Medulla oblongata (tissue), 1 donor: ENCODE results near the gene PF4V1.
"Not testable (repeated sequence)": the region's sequence is repeated elsewhere in the genome, so short reads cannot be mapped to it uniquely, and the experiment has no call there.

Source experiments
- DNase-seq: peaks from one replicate; pipeline ENCODE4 v3.0.0-alpha.2; 2015; ENCODE audit errors: extremely low spot score

PF4V1 gene

GRCh38 chr4:73870768-73871167 lies 17.7 kb downstream of the PF4V1 start:
- no peak for DNase-seq

- no peak for DNase-seq
Measured at GRCh38 chr4:73871511-73872310, 18.6 kb downstream of the PF4V1 start.

GRCh38 chr4:73872316-73873108 lies 19.4 kb downstream of the PF4V1 start:
- no peak for DNase-seq

- no peak for DNase-seq
Measured at GRCh38 chr4:73874386-73874785, 21.3 kb downstream of the PF4V1 start.

GRCh38 chr4:73875401-73875800 lies 22.3 kb downstream of the PF4V1 start:
- no peak for DNase-seq

- DNase-seq: no peak
Measured at GRCh38 chr4:73883306-73883705, 30.2 kb downstream of the PF4V1 start.

- no peak for DNase-seq
Measured at GRCh38 chr4:73885574-73886267, 32.6 kb downstream of the PF4V1 start.

GRCh38 chr4:73891326-73891725 lies 38.2 kb downstream of the PF4V1 start:
- DNase-seq: no peak

- DNase-seq: no peak
Measured at GRCh38 chr4:73891739-73892405, 38.8 kb downstream of the PF4V1 start.

GRCh38 chr4:73892966-73893365 lies 39.9 kb downstream of the PF4V1 start:
- DNase-seq: no peak

- DNase-seq: no peak
Measured at GRCh38 chr4:73894001-73894400, 40.9 kb downstream of the PF4V1 start.

- DNase-seq: no peak
Measured at GRCh38 chr4:73895201-73896175, 42.4 kb downstream of the PF4V1 start.

- DNase-seq: no peak
Measured at GRCh38 chr4:73896416-73896815, 43.3 kb downstream of the PF4V1 start.

- no peak for DNase-seq
Measured at GRCh38 chr4:73897380-73898136, 44.5 kb downstream of the PF4V1 start.

- not testable (repeated sequence) for DNase-seq
Measured at GRCh38 chr4:73899338-73899737, 46.2 kb downstream of the PF4V1 start.

GRCh38 chr4:73901031-73901430 lies 47.9 kb downstream of the PF4V1 start:
- DNase-seq: no peak

GRCh38 chr4:73902038-73902637 lies 49.0 kb downstream of the PF4V1 start:
- DNase-seq: no peak

- no peak for DNase-seq
Measured at GRCh38 chr4:73902817-73903547, 49.9 kb downstream of the PF4V1 start.
